A549 (cell line): ENCODE results near the gene RIPPLY2. TPM values are rescaled to one million over a fixed set of nuclear protein-coding genes. Genes with fewer than 3 reads are reported as not detected.

Experiments
- ATAC-seq, 2 experiments: fragments of 200-7000 bp in 1 of 2; fragments of >200 bp in 1 of 2; cut with Nextera tagmentation in 1 of 2; cut with Tn5 transposase in 1 of 2; 3 replicates each; pipeline versions ENCODE4 v1.8.0 to v1.9.1; 2018 to 2020; ENCODE audit warnings: mild to moderate bottlenecking in 1 of 2, moderate library complexity in 1 of 2
- CTCF ChIA-PET: fragments of 300-600 bp; sonication (Branson Sonifier 250); formaldehyde crosslinking; extraction: SDS; loops from one replicate; lab custom pipeline; 2021; ENCODE audit warnings: antibody characterized with exemption, inconsistent platforms; lab: Yijun Ruan, JAX
- POLR2A ChIA-PET: fragments of 350-600 bp; formaldehyde crosslinking; extraction: SDS; loops from one replicate; lab custom pipeline; 2021; ENCODE audit warnings: antibody characterized with exemption, inconsistent platforms; lab: Yijun Ruan, JAX
- DNase-seq, 2 experiments: peaks; one replicate each; pipeline versions ENCODE4 v3.0.0 to v3.0.0-alpha.2; 2011 to 2016; ENCODE audit warnings: low read depth in 1 of 2, low spot score in 1 of 2
- FAIRE-seq: peaks from 2 replicates; lab custom pipeline; 2011; peaks lifted over from hg19 to GRCh38; lab: Jason Lieb, UNC
- H3K27ac ChIP-seq, 2 experiments: fragments of >200 bp; sonication (Bioruptor Twin); formaldehyde crosslinking; 3 replicates each; pipeline ENCODE4 v1.5.1; 2016 to 2017
- H3K4me1 ChIP-seq: fragments of >200 bp; sonication (Bioruptor Twin); formaldehyde crosslinking; 3 replicates; pipeline ENCODE4 v1.6.1; 2016
- H3K4me2 ChIP-seq: fragments of >200 bp; sonication (Bioruptor Twin); formaldehyde crosslinking; 3 replicates; pipeline ENCODE4 v1.6.1; 2016
- H3K4me3 ChIP-seq: fragments of >200 bp; sonication (Bioruptor Twin); formaldehyde crosslinking; 3 replicates; pipeline ENCODE4 v1.5.1; 2016
- H3K9me3 ChIP-seq: fragments of >200 bp; sonication (Bioruptor Twin); formaldehyde crosslinking; 3 replicates; pipeline ENCODE4 v1.6.1; 2016
- BHLHE40 ChIP-seq: IDR thresholded peaks from 2 replicates; pipeline ENCODE4 v1.6.1; 2012; ENCODE audit warnings: low read depth, low read length, inconsistent platforms
- CBX2 ChIP-seq: fragments of 200-600 bp; sonication (generic); IDR thresholded peaks from 2 replicates; pipeline ENCODE4 v1.6.1; 2016; ENCODE audit warnings: low read depth, mild to moderate bottlenecking, borderline replicate concordance
- CHD2 ChIP-seq: fragments of 150-350 bp; IDR thresholded peaks from 2 replicates; pipeline ENCODE4 v1.6.1; 2014; ENCODE audit warnings: low read length; ENCODE audit not compliant: partially characterized antibody
- EHF ChIP-seq: fragments of 250-450 bp; sonication (Bioruptor Pico); IDR thresholded peaks from 2 replicates; pipeline ENCODE4 v1.5.0; 2020; ENCODE audit warnings: mild to moderate bottlenecking
- ESRRA ChIP-seq: fragments of 150-350 bp; IDR thresholded peaks from 2 replicates; pipeline ENCODE4 v1.6.1; 2014; ENCODE audit warnings: mild to moderate bottlenecking, low read length, borderline replicate concordance
- FOSB ChIP-seq: fragments of 250-450 bp; sonication (Bioruptor Pico); IDR thresholded peaks from 2 replicates; pipeline ENCODE4 v1.5.0; 2020; ENCODE audit warnings: mild to moderate bottlenecking, moderate library complexity
- FOSL2 ChIP-seq, 2 experiments: fragments of 450-650 bp in 1 of 2; fragments of >200 bp in 1 of 2; sonication (Bioruptor Twin) in 1 of 2; formaldehyde crosslinking; IDR thresholded peaks; 2 replicates each; pipeline versions ENCODE4 v1.5.0 to v1.6.1; 2016 to 2020; ENCODE audit warnings: mild to moderate bottlenecking in 1 of 2, moderate library complexity in 1 of 2
- FOXS1 ChIP-seq: fragments of 250-450 bp; sonication (Bioruptor Pico); IDR thresholded peaks from 2 replicates; pipeline ENCODE4 v1.5.0; 2020; ENCODE audit warnings: mild to moderate bottlenecking, moderate library complexity
- GATA3 ChIP-seq: IDR thresholded peaks from 2 replicates; pipeline ENCODE4 v1.6.1; 2012; ENCODE audit warnings: borderline replicate concordance
- HDAC2 ChIP-seq: fragments of 200-600 bp; sonication (generic); IDR thresholded peaks from 2 replicates; pipeline ENCODE4 v1.6.1; 2016
- HEYL ChIP-seq: fragments of 250-450 bp; sonication (Bioruptor Pico); IDR thresholded peaks from 2 replicates; pipeline ENCODE4 v1.8.0; 2021; ENCODE audit warnings: mild to moderate bottlenecking, moderate library complexity
- HOXB13 ChIP-seq: fragments of 250-450 bp; sonication (Bioruptor Pico); IDR thresholded peaks from 2 replicates; pipeline ENCODE4 v1.5.0; 2020; ENCODE audit warnings: low read depth, mild to moderate bottlenecking, moderate library complexity
- HOXB5 ChIP-seq: fragments of 250-450 bp; sonication (Bioruptor Pico); IDR thresholded peaks from 2 replicates; pipeline ENCODE4 v1.5.0; 2020; ENCODE audit warnings: mild to moderate bottlenecking, moderate library complexity
- JUN ChIP-seq, 2 experiments: fragments of >200 bp; sonication (Bioruptor Twin); formaldehyde crosslinking; IDR thresholded peaks; 2 replicates in 1 of 2; 3 replicates in 1 of 2; pipeline ENCODE4 v1.6.1; 2016 to 2017
- KDM5A ChIP-seq: fragments of 200-600 bp; sonication (generic); IDR thresholded peaks from 2 replicates; pipeline ENCODE4 v1.6.1; 2016; ENCODE audit warnings: antibody characterized with exemption, mild to moderate bottlenecking
- MAFK ChIP-seq: fragments of 450-650 bp; IDR thresholded peaks from 2 replicates; pipeline ENCODE4 v1.6.1; 2014; ENCODE audit not compliant: partially characterized antibody
- MAZ ChIP-seq: fragments of 150-350 bp; IDR thresholded peaks from 2 replicates; pipeline ENCODE4 v1.6.1; 2014; ENCODE audit warnings: antibody characterized with exemption, low read depth, low read length, borderline replicate concordance
- MYC ChIP-seq: IDR thresholded peaks from 2 replicates; pipeline ENCODE4 v1.6.1; 2012; ENCODE audit warnings: mild to moderate bottlenecking, inconsistent platforms, low read length, improper control_type of control experiment, borderline replicate concordance
- PHF8 ChIP-seq: fragments of 200-600 bp; sonication (generic); IDR thresholded peaks from 2 replicates; pipeline ENCODE4 v1.6.1; 2016; ENCODE audit warnings: low read depth, mild to moderate bottlenecking, antibody characterized with exemption, moderate library complexity, borderline replicate concordance
- SMC3 ChIP-seq: fragments of >200 bp; sonication (Bioruptor Twin); formaldehyde crosslinking; IDR thresholded peaks from 3 replicates; pipeline ENCODE4 v1.6.1; 2018; ENCODE audit warnings: inconsistent platforms
- TFCP2L1 ChIP-seq: fragments of 250-450 bp; sonication (Bioruptor Pico); IDR thresholded peaks from 2 replicates; pipeline ENCODE4 v1.5.0; 2021; ENCODE audit warnings: mild to moderate bottlenecking
- ZC3H11A ChIP-seq: fragments of 450-650 bp; IDR thresholded peaks from 2 replicates; pipeline ENCODE4 v1.6.1; 2014; ENCODE audit warnings: antibody characterized with exemption, mild to moderate bottlenecking
- ZFP36 ChIP-seq: fragments of 450-650 bp; IDR thresholded peaks from 2 replicates; pipeline ENCODE4 v1.6.1; 2014; ENCODE audit warnings: borderline replicate concordance; ENCODE audit not compliant: partially characterized antibody
- ZNF302 ChIP-seq: fragments of 250-450 bp; sonication (Bioruptor Pico); IDR thresholded peaks from 2 replicates; pipeline ENCODE4 v1.9.0; 2021; ENCODE audit warnings: inconsistent platforms, mild to moderate bottlenecking, moderate library complexity
- WGBS: methylation state at CpG from one replicate; pipeline ENCODE4 v1.1.6; 2017; ENCODE audit errors: missing lambda C conversion rate; 5-methylcytosine and 5-hydroxymethylcytosine counted together
- polyA plus RNA-seq, 4 experiments: library from polyadenylated mRNA; depleted of rRNA in 3 of 4; stranded (reverse); fragments of >200 nt; fragmentation: RNase III in 1 of 4; extraction: RNeasy Plus Mini Kit Qiagen cat#74134 plus additional on column Dnase treatment in 1 of 4; gene quantifications; 2 replicates in 3 of 4; 3 replicates in 1 of 4; pipeline ENCODE4 v1.2.3, GENCODE V29; 2011 to 2017
- TF ChIP-seq, protein P1 (sequence below): IDR thresholded peaks from 2 replicates; pipeline ENCODE4 v1.6.1; 2012
- TF ChIP-seq, protein P2 (sequence below): fragments of 450-650 bp; IDR thresholded peaks from 2 replicates; pipeline ENCODE4 v1.6.1; 2014; ENCODE audit warnings: antibody characterized with exemption
- TF ChIP-seq, protein P3 (sequence below): fragments of 250-450 bp; sonication (Bioruptor Pico); IDR thresholded peaks from 2 replicates; pipeline ENCODE4 v1.5.0; 2021; ENCODE audit warnings: mild to moderate bottlenecking, moderate library complexity, borderline replicate concordance
- TF ChIP-seq, protein P4 (sequence below): fragments of 200-600 bp; sonication (generic); IDR thresholded peaks from 2 replicates; pipeline ENCODE4 v1.6.1; 2016; ENCODE audit warnings: antibody characterized with exemption, mild to moderate bottlenecking, moderate library complexity

RIPPLY2 gene
- polyA plus RNA-seq, 2 of the 4 experiments (the other 2 are of a cell fraction), result 0.27 to 1.5 TPM

DNA sequence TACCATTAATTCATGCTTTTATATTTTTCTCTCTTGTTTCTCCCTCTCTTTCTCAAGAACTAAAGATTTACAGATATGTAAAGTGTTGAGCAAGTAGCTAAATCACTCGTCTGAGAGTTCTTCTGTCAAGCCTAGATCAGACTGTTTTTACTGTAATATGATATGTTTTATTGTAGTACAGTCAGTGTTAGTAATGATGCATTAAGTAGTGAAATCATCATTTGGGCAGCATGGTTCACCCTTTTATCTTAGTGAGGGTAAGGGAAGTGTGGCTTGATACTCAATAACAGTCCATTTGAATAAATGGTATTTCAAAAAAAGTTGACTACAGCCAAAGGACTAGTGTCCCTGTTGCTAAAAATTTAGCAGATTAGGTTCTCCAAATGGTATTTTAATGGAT lies 15.5 kb downstream of the RIPPLY2 start (continued):
- no peak for TF ChIP-seq HOXB5 (CRISPR knock-in tag)

DNA sequence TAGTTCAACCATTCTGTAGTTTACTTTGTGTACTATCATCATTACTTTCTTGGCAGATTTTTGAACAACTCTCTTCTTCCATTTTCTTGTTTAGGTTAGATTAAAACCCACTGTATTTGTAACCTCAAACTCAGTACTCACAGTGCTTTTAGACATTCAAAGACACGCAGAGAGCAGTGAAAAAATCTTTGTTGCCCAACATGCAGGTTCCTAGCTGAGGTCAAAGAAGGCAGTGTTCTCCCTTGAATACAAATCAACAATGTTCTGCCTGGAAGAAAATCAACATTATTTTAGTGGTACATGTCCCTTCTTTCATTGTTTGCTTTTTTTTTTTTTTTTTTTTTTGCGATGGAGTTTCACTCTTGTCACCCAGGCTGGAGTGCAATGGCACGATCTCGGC lies 17.5 kb downstream of the RIPPLY2 start:
- no peak for DNase-seq
- Histone ChIP-seq H3K4me2 (no peak overlapping the region), H3K27ac (no peak overlapping the region), H3K4me3 (no peak overlapping the region), H3K4me1 (peaks cover 27% of the 10 kb centered on the region), H3K9me3 (no peaks in the 10 kb centered on the region)
- 87% methylated on average over 3 of the region's 4 CpGs for WGBS
- no peak for ATAC-seq
- CTCF ChIA-PET, result no interaction called here
- POLR2A ChIA-PET, result no interaction called here
- FAIRE-seq, result no peak
- TF ChIP-seq ZFP36 (no peak), ESRRA (no peak), KDM5A (no peak), CHD2 (no peak), JUN (IDR thresholded peaks at IDR 0.05) (no peak), CBX2 (no peak), FOXS1 (no peak), HEYL (CRISPR knock-in tag) (no peak), MAZ (no peak), FOSB (CRISPR knock-in tag) (no peak), FOSL2 (IDR thresholded peaks at IDR 0.05) (no peak), FOSL2 (CRISPR knock-in tag; IDR thresholded peaks at IDR 0.05) (no peak), EHF (CRISPR knock-in tag) (no peak)
- TF ChIP-seq, protein P1, sequence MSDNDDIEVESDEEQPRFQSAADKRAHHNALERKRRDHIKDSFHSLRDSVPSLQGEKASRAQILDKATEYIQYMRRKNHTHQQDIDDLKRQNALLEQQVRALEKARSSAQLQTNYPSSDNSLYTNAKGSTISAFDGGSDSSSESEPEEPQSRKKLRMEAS, result no peak
- TF ChIP-seq, protein P2, sequence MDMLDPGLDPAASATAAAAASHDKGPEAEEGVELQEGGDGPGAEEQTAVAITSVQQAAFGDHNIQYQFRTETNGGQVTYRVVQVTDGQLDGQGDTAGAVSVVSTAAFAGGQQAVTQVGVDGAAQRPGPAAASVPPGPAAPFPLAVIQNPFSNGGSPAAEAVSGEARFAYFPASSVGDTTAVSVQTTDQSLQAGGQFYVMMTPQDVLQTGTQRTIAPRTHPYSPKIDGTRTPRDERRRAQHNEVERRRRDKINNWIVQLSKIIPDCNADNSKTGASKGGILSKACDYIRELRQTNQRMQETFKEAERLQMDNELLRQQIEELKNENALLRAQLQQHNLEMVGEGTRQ, result no peak
- TF ChIP-seq, protein P3, sequence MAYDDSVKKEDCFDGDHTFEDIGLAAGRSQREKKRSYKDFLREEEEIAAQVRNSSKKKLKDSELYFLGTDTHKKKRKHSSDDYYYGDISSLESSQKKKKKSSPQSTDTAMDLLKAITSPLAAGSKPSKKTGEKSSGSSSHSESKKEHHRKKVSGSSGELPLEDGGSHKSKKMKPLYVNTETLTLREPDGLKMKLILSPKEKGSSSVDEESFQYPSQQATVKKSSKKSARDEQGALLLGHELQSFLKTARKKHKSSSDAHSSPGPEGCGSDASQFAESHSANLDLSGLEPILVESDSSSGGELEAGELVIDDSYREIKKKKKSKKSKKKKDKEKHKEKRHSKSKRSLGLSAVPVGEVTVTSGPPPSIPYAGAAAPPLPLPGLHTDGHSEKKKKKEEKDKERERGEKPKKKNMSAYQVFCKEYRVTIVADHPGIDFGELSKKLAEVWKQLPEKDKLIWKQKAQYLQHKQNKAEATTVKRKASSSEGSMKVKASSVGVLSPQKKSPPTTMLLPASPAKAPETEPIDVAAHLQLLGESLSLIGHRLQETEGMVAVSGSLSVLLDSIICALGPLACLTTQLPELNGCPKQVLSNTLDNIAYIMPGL (CRISPR knock-in tag), result no peak

DNA sequence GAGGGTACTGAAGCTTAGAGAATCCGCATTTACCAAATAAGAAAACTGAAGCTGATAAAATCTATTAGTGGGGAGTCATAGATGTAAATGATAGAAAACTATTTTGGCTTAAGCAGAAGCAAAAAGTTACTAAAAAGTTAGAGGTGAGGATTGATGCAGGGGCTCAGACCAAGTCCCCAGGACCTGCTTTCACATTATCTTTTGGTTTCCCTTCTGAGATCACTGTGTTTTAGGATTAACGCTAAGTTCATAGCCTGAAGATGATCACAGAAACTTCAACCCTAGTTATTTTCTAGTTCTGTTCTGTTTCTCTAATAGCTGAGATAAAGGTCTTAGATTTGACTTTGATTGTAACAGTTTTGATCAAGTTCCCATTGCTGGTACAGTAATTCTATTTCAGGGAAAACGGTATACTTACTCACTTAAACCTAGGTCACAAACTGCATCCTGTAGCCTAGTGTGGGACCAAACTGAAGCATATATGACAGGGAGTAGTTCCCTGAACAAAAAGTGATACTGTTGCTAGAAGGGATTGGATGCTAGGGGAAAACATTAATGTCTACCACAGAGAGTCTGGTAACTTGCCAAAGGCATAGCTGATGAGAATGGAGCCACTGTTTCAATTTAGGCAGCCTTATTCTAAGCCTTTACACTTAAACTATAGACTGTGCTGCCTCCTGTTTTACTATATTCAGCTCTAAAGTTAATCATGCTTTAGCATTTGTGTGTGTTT lies 19.4 kb downstream of the RIPPLY2 start:
- TF ChIP-seq MYC (no peak), GATA3 (no peak), ZNF302 (CRISPR knock-in tag) (no peak)
- TF ChIP-seq, all 56 proteins: peak for 0
- ATAC-seq (no peak), FAIRE-seq (no peak), DNase-seq (no peak)
- peaks cover 25% of the 10 kb centered on the region for H3K4me1 ChIP-seq
- no peak overlapping the region for H3K4me3 ChIP-seq
- H3K4me2 ChIP-seq, result no peak overlapping the region
- no peak overlapping the region for H3K27ac ChIP-seq
- whole genome bisulfite sequencing, result 90% methylated on average over 3 of the region's 3 CpGs
- ChIA-PET CTCF (interaction anchor here (0.9 kb wide), 1 partner anchor 11 kb away, joined by 3 read pairs; no protein-coding TSS in a partner anchor), POLR2A (no interaction called here)
- H3K9me3 ChIP-seq, result no peaks in the 10 kb centered on the region

DNA sequence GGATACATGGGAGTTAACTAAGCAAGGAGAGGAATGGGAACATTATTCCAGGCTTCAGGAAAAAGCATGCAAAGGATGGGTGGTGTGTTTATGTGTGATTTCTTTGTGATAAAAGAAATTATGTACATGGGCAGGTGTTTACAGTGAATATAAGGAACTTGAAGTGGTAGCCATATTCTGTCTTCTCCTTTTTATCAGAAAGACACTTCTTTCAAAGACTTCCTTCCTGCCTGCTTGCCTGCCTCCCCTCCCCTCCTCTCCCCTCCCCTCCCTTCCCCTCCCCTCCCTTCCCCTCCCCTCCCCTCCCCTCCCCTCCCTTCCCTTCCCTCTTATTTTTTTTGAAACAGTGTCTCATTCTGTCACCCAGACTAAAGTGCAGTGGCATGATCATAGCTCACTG lies 20.7 kb downstream of the RIPPLY2 start:
- Histone ChIP-seq H3K9me3 (no peaks in the 10 kb centered on the region), H3K4me3 (no peak overlapping the region), H3K4me1 (peaks cover 12% of the 10 kb centered on the region), H3K4me2 (no peak overlapping the region), H3K27ac (no peak overlapping the region)
- ATAC-seq, result no peak
- CTCF ChIA-PET, result interaction anchor here (1.8 kb wide), 1 partner anchor 347 kb away, joined by 5 read pairs; no protein-coding TSS in a partner anchor
- DNase-seq, result no peak
- POLR2A ChIA-PET, result no interaction called here
- no peak for FAIRE-seq
- no peak for TF ChIP-seq TFCP2L1 (CRISPR knock-in tag)
- TF ChIP-seq MAFK, result no peak
- no peak for TF ChIP-seq ZC3H11A
- no peak for TF ChIP-seq BHLHE40
- TF ChIP-seq PHF8, result no peak
- TF ChIP-seq HDAC2, result no peak
- no peak for TF ChIP-seq SMC3
- TF ChIP-seq HOXB13 (CRISPR knock-in tag), result no peak
- TF ChIP-seq, protein P4, sequence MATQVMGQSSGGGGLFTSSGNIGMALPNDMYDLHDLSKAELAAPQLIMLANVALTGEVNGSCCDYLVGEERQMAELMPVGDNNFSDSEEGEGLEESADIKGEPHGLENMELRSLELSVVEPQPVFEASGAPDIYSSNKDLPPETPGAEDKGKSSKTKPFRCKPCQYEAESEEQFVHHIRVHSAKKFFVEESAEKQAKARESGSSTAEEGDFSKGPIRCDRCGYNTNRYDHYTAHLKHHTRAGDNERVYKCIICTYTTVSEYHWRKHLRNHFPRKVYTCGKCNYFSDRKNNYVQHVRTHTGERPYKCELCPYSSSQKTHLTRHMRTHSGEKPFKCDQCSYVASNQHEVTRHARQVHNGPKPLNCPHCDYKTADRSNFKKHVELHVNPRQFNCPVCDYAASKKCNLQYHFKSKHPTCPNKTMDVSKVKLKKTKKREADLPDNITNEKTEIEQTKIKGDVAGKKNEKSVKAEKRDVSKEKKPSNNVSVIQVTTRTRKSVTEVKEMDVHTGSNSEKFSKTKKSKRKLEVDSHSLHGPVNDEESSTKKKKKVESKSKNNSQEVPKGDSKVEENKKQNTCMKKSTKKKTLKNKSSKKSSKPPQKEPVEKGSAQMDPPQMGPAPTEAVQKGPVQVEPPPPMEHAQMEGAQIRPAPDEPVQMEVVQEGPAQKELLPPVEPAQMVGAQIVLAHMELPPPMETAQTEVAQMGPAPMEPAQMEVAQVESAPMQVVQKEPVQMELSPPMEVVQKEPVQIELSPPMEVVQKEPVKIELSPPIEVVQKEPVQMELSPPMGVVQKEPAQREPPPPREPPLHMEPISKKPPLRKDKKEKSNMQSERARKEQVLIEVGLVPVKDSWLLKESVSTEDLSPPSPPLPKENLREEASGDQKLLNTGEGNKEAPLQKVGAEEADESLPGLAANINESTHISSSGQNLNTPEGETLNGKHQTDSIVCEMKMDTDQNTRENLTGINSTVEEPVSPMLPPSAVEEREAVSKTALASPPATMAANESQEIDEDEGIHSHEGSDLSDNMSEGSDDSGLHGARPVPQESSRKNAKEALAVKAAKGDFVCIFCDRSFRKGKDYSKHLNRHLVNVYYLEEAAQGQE, result no peak
